ENCODE results near the gene UBALD1. TPM values are rescaled to one million over a fixed set of nuclear protein-coding genes. Genes with fewer than 3 reads are reported as not detected.

UBALD1 gene
- total and polyA plus RNA-seq, 2 donors (not counting 1 experiment from before 2014, with no cell fraction given) = 25.6 to 31.7 TPM

- H3K4me3 ChIP-seq (ENCODE audit: control extremely low read depth in 1 of 5, extremely low read depth in 1 of 5, insufficient read depth in 1 of 5, low read depth in 2 of 5, low read length in 4 of 5) = no peak overlapping the region
- H3K27me3 ChIP-seq (replicated peaks in 1 of 4; ENCODE audit: control extremely low read depth in 1 of 4, control insufficient read depth in 3 of 4, insufficient read depth in 4 of 4, low read length in 3 of 4) = peaks cover 0 to 8% (median 0%) of the 10 kb centered on the region in 4 experiments
- no peaks in the 10 kb centered on the region for H3K4me1 ChIP-seq (ENCODE audit: control insufficient read depth in 2 of 2, insufficient read depth in 2 of 2, low read length in 2 of 2)
- TF ChIP-seq CTCF (IDR thresholded peaks at IDR 0.05) = no peak
- no peak for TF ChIP-seq EZH2 (IDR thresholded peaks at IDR 0.05; ENCODE audit: borderline replicate concordance, insufficient read depth, low read depth, low read length, poor library complexity, severe bottlenecking)
- DNase-seq (no peak), ATAC-seq (ENCODE audit: low read depth) (no peak)
- no peaks in the 10 kb centered on the region for H3K9me3 Mint-ChIP-seq (ENCODE audit: insufficient read depth)
- H3K27ac Mint-ChIP-seq = no peak overlapping the region
- H3K4me3 Mint-ChIP-seq = no peak overlapping the region
- no peaks in the 10 kb centered on the region for H3K4me1 Mint-ChIP-seq
- no peaks in the 10 kb centered on the region for H4K20me1 ChIP-seq (ENCODE audit: control insufficient read depth, insufficient read depth, low read length, poor library complexity, severe bottlenecking)
- no peak overlapping the region for H3K27ac ChIP-seq (ENCODE audit: low read length in 2 of 2)
- intact Hi-C loops (cut with micrococcal nuclease) = no loop called here
- H3K27me3 Mint-ChIP-seq = peaks cover 4% of the 10 kb centered on the region
- WGBS (ENCODE audit: insufficient coverage) = 97% methylated on average over 8 of the region's 8 CpGs
- H3K4me2 ChIP-seq (replicated peaks; ENCODE audit: low read depth, low read length, poor library complexity, severe bottlenecking) = no peak overlapping the region
- no peak overlapping the region for H2AFZ ChIP-seq (ENCODE audit: insufficient read depth, low read depth, low read length, poor library complexity, severe bottlenecking)
- H3K9ac ChIP-seq (ENCODE audit: low read length) = no peak overlapping the region
- H3K9me3 ChIP-seq (ENCODE audit: control extremely low read depth in 1 of 3, control insufficient read depth in 2 of 3, insufficient read depth in 1 of 3, low read length in 2 of 3) = peaks cover 0 to 5% (median 0%) of the 10 kb centered on the region in 3 donors
- POLR2A ChIA-PET = no interaction called here
- H3K36me3 ChIP-seq (replicated peaks in 1 of 2; ENCODE audit: control extremely low read depth in 1 of 2, control insufficient read depth in 1 of 2, extremely low read depth in 1 of 2, insufficient read depth in 2 of 2, low read length in 1 of 2) = no peaks in the 10 kb centered on the region
- no peaks in the 10 kb centered on the region for H3K79me2 ChIP-seq (ENCODE audit: control insufficient read depth, insufficient read depth, low read length)
- CTCF ChIA-PET = interaction anchor here (0.8 kb wide), 1 partner anchor 154 kb away, joined by 3 read pairs; no protein-coding TSS in a partner anchor
Observed at GRCh38 chr16:4599545-4599944, 15.1 kb downstream of the UBALD1 start.

GRCh38 chr16:4599037-4599436, 15.7 kb downstream of the UBALD1 start:
- CTCF ChIA-PET = no interaction called here
- H3K4me3 Mint-ChIP-seq = no peak overlapping the region
- no peak for ATAC-seq (ENCODE audit: low read depth)
- Histone ChIP-seq H3K36me3 (replicated peaks in 1 of 2; ENCODE audit: control extremely low read depth in 1 of 2, control insufficient read depth in 1 of 2, extremely low read depth in 1 of 2, insufficient read depth in 2 of 2, low read length in 1 of 2) (no peaks in the 10 kb centered on the region), H3K4me1 (ENCODE audit: control insufficient read depth in 2 of 2, insufficient read depth in 2 of 2, low read length in 2 of 2) (no peaks in the 10 kb centered on the region), H3K4me2 (replicated peaks; ENCODE audit: low read depth, low read length, poor library complexity, severe bottlenecking) (no peak overlapping the region), H3K27me3 (replicated peaks in 1 of 4; ENCODE audit: control extremely low read depth in 1 of 4, control insufficient read depth in 3 of 4, insufficient read depth in 4 of 4, low read length in 3 of 4) (peaks cover 0 to 8% (median 0%) of the 10 kb centered on the region in 4 experiments), H3K4me3 (ENCODE audit: control extremely low read depth in 1 of 5, extremely low read depth in 1 of 5, insufficient read depth in 1 of 5, low read depth in 2 of 5, low read length in 4 of 5) (no peak overlapping the region), H3K9me3 (ENCODE audit: control extremely low read depth in 1 of 3, control insufficient read depth in 2 of 3, insufficient read depth in 1 of 3, low read length in 2 of 3) (peaks cover 0 to 5% (median 0%) of the 10 kb centered on the region in 3 donors), H4K20me1 (ENCODE audit: control insufficient read depth, insufficient read depth, low read length, poor library complexity, severe bottlenecking) (no peaks in the 10 kb centered on the region), H3K79me2 (ENCODE audit: control insufficient read depth, insufficient read depth, low read length) (no peaks in the 10 kb centered on the region), H3K27ac (ENCODE audit: low read length in 2 of 2) (no peak overlapping the region), H2AFZ (ENCODE audit: insufficient read depth, low read depth, low read length, poor library complexity, severe bottlenecking) (no peak overlapping the region), H3K9ac (ENCODE audit: low read length) (no peak overlapping the region)
- no peaks in the 10 kb centered on the region for H3K9me3 Mint-ChIP-seq (ENCODE audit: insufficient read depth)
- TF ChIP-seq CTCF (IDR thresholded peaks at IDR 0.05) (no peak), EZH2 (IDR thresholded peaks at IDR 0.05; ENCODE audit: borderline replicate concordance, insufficient read depth, low read depth, low read length, poor library complexity, severe bottlenecking) (no peak)
- no peak for DNase-seq
- peaks cover 4% of the 10 kb centered on the region for H3K27me3 Mint-ChIP-seq
- H3K4me1 Mint-ChIP-seq = no peaks in the 10 kb centered on the region
- intact Hi-C loops (cut with micrococcal nuclease) = no loop called here
- WGBS (ENCODE audit: insufficient coverage) = 97% methylated on average over 10 of the region's 10 CpGs
- POLR2A ChIA-PET = no interaction called here
- no peak overlapping the region for H3K27ac Mint-ChIP-seq
